HG02678 (cell line): ENCODE measurements around the gene MLPH.

Experiments used
- ATAC-seq: cut with Tn5 transposase; IDR thresholded peaks from one replicate; pipeline ENCODE4 v1.9.1; 2021; ENCODE audit warnings: mild to moderate bottlenecking, moderate library complexity; ENCODE audit not compliant: unreplicated experiment

The MLPH gene

DNA sequence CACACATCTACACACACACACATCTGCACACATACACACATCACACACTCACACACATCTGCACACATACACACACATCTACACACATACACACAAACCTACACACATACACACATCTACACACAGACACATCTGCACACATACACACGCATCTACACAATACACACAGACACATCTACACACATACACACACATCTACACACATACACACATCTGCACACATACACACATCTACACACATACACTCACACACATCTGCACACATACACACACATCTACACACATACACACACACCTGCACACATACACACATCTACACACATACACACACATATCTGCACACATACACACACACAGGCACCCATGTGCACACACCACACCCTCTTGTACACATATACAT lies 78.9 kb downstream of the MLPH start:
- ATAC-seq, result no peak

DNA sequence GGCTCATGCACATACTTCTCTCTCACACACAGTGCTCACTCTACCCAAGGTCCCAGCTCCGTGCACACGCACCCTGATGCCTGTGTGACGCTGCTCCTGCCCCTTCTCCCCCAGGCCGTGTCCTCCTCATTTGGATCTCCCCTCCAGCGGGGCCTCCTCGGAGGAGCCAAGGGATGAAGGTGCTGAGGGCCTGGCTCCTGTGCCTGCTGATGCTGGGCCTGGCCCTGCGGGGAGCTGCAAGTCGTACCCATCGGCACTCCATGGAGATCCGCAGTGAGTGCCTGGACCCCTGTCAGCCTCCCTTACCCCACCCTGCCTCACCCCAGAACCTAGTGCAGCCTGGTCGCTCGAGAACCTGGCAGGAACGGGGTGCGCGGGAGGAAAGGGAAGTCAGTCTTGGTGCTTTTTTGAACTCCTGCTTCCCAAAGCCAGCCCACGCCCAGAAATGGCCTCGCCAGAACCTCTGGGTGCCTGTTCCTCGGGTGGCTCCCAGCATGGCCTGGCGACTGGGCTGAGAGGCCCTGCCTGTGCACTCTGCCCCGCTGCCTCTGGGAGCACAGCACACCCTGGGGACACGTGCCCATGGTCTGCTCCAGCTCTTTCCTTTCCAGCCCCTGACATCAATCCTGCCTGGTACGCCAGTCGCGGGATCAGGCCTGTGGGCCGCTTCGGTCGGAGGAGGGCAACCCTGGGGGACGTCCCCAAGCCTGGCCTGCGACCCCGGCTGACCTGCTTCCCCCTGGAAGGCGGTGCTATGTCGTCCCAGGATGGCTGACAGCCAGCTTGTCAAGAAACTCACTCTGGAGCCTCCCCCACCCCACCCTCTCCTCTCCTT lies 79.6 kb downstream of the MLPH start, which contains the start of gene PRLH:
Gene PRLH, plus strand, starts transcription at position 174 of the 835 bp plus-strand sequence. Its CDS starts 0 bp downstream, at position 174.
- ATAC-seq, result no peak

DNA sequence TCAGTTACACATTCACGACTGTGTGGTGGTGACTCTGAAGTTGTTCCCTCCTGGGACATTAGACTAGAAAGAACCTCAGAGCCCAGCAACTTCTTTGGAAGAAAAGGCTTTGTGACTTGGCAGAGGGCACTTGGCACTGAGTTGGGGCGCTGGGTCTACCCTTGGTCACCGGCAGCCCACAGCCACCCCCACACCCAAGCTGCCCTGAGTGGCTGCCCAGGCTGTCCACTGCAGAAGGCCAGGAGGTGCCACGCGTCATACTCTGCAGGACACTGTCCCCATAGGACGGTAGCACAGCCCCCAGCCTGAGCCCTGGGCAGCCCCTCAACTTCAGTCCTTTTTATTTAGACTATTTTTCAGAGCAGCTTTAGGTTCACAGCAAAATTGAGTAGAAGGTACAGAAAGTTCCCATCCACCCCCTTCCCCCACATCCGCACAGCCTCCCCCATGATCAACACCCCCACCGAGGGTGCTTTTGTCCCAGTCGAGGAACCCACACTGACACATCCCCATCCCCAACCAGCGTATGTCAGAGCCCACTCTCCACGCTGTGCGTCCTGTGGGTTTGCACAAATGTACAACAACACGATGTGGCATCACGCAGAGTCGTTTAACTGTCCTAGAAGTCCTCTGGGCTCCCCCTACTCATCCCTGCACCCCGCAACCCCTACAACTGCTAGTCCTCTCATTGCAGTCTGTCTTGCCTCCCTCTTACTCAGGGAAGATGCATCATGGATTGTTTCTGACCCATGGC lies 80.4 kb downstream of the MLPH start:
- no peak for ATAC-seq

DNA sequence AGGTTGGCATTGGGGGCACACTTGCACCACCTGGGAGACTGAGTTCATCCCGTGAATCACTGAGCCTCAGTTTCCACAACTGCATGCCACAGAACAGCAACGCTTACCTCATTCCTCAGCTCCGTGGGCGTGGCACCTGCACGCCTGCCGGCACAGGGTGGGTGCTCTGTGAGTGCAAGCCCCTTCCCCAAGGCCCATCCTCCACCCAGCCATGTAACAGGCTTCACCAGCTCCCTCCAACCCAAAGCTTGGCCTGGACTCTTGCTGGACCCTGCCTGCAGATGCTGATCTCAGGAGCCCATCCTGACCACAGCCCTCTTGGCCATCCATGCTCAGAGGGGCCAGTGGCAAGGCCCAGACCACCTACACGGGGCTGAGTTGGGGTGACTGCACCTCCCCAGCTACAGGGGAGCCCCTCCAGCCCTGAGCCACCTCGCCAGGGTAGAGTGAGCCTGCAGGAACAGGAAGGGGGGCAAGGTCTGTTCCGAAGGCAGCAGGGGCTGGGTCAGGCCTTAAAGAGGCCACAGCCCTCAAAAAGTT lies 81.1 kb downstream of the MLPH start:
- no peak for ATAC-seq

DNA sequence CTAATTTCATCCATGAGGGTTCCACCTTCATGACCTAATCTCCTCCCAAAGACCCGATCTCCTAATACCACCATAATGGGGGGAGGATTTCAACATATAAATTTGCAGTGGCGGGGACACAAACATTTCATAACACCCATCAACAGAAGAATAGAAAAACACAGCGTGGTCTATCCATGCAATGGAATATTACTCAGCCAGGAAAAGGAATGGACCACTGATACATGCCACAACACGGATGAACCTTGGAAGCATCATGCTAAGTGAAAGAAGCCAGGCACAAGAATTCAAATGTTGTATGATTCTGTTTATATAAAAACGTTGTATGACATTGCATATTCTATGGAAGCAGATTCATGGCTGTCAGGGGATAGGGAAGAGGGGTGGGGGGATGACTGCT lies 82.0 kb downstream of the MLPH start:
- ATAC-seq, result no peak

DNA sequence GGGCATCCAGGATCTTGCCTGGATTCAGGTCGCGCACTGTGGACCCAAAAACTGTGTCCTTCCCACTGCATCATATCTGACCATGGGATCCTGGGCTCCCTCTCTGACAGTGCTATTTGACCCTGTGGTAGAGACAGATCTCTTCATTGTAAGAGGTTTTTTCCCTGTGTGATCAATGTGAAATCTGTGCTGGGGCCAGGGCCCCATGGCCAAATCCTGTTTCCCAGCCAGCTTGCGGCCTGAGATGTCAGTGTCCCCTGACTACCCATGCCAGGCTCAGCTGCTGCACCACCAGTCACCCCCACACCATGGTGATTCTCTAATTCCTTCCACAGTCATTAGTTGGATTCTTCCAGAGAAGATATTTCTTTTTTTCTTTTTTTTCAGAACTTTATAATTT lies 82.8 kb downstream of the MLPH start:
- ATAC-seq, result no peak

DNA sequence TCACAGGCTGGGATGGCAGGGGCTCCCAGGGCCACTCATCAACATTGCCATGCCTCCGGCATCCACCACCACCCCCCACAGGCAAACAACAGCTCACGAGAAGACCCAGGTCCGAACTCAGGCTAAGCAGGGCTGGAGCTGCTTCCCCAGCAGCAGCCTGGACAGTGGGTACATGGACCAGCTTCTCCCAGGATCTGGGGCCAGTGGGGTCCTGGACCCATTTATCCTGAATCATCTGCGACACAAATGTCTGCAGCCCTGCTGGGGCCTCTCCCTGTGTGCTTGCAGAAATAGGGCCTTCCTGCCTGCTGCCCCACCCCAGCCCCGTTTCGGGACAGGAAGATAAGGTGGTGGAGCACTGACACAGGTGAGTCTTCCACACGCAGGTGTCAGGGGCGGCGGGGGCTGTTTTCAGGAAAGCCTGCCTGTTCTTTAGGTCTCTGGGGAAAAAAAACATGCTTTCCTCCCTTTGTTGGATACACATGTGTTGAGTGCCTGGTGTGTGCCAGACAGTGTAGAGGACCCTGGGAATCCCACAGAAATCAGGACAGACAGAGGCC lies 83.8 kb downstream of the MLPH start:
- no peak for ATAC-seq

DNA sequence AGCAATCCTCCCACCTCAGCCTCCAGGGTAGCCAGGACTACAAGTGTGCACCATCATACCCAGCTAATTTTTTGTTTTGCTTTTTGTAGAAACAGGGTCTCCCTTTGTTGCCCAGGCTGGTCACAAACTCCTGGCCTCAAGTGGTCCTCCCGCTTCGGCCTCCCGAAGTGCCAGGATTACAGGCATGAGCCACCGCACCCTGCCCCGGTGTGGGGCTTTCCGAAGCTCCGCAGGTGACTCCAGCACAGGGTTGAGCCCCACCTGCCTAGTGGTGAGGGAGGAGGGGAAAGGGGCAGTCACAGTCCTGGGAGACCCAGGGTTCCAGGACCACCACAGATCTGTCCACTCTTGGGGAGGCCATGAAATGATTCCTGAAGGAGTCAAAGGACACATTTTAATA lies 84.5 kb downstream of the MLPH start:
- ATAC-seq, result no peak

DNA sequence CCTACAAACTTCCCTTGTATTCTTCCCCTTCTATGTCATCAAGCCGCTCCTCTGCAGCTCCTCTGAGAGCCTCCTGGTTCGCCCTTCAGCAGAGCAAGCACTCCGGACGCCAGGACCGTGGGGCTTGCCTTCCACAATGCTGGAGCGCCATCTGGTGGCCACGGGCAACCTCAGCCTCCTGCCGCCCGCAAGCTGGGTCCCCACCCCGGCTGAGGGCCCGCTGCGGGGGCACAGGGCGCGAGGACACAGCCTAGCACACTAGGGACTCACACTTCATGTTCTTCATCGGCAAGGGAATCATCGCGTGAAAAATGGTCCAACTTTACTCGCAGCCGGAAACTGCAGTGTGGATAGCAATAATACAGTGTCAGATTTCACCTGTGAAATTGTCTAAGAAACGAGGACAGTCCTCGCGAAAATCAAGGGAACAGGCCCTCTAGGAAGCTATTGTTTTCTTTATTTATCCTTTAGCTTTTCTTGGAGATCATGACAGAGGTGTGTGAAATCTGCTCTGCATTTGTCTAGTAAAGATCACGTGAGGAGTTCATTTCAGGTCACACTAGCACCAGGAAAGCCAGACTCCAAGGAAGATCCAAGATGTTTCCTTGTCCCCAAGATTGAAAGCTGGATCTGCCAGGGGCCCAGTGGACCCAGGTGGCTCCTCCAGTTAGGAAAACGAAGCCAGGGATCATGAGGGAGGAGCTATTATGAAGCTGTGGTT lies 85.1 kb downstream of the MLPH start:
- peak; percentile 86 for ATAC-seq

DNA sequence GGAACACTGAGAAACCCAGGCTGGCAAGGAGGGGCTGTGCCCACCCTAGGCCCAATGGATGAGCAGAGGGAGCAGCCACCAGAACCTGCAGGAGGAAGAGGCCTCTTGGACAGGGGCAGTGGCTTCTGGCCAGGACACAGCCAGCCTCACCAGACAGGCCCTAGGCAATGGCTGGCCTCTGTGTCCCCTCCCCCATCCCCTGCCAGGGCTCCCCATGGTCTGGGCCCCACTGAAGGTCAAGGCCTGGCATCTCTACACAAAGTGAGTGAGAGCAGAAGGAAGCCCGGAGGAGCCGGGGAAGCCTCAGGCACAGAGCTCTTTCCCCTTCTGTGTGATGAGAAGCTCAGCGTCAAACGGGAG lies 85.7 kb downstream of the MLPH start:
- no peak for ATAC-seq

DNA sequence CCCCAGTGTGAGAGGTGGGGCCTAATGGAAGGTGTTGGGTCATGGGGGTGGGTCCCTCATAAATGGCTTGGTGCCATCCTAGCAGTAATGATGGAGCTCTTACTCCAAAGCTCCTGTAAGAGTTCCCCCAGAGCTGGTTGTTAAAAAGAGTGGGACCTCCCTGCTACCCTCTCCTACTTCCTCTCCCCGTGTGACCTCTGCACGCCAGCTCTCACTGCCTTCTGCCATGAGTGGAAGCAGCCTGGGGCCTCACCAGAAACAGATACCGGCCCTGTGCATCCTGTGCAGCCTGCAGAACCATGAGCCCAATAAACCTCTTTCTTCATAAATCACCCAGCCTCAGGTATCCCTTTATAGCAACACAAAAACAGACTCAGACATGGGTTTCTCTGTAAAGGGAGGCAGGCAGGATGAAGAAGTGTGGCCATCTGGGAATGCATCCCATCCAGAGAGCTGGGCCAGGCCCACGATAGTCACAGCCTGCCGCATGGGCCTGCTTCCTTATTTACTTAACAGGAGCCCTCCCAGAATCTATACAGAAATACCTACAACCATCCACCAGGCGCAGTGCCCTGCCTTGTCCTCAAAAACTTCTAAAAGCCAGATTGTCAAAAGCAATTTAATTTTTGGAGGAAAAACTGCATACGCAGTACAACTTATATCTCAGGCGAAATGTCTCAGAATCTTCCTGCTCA lies 86.8 kb downstream of the MLPH start:
- ATAC-seq, result no peak

DNA sequence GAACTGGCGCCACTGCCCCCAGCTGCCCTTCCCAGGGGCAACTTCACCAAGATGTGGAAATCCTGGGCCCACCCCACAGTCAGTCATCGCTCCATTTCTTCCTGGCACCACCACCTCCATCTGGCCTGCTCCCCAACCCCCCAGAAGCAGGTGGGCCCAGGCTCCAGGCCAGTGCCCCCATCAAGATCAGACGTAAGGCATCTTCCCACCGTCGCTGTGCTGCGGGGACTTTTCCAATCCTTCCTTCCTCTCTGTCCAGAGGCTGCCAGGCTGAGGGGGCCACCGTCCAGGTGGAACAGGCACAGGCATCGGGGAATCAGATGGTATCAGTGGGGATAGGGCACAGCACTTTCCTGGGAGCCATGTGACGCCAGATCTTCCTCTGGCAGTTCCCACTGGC lies 87.4 kb downstream of the MLPH start:
- no peak for ATAC-seq

DNA sequence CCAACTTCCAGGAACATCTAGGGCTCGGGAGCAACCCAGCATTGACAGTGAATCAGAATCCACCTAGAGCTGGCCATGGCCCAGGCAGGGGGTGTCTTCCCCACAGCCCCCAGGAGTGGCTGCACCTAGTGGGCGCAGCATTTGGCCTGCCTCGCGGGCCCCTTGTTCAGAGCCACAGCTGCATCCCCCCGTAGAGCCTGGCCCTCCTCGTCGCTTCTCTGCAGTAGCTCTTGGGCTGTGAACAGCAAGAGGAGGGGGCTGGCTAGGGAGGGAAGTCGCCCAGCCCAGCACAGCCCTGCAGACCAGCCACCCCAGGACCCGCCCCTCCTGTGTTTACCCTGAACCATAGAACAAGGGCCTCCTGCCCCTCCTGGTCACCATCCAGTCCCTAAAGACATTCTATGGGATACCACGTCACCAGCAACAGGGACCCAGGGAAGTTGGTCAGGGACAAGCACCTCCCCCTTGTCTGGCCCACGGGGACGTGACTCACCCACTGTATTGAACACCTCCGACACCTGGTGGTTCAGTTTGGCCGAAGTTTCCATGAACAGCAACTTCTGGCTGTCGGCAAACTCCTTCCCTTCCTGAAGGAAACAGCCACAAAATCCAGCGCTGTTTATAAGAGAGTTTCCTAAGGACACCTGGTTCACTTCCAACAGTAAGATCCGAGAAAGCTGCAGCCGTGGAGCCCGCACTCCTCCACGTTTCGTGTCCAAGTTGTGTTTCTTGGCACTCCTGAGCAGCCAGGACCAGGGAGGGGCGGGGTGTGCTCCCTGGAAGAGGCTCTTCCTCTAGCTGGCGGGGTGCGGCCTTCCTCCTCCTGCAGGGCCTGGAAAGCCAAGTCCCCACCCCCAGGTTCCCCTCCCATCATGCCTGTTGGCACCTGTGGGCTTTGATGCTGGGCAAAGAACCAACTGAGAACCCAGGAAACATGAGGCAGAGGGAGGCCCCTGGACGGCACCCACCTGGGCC lies 88.1 kb downstream of the MLPH start:
- no peak for ATAC-seq

DNA sequence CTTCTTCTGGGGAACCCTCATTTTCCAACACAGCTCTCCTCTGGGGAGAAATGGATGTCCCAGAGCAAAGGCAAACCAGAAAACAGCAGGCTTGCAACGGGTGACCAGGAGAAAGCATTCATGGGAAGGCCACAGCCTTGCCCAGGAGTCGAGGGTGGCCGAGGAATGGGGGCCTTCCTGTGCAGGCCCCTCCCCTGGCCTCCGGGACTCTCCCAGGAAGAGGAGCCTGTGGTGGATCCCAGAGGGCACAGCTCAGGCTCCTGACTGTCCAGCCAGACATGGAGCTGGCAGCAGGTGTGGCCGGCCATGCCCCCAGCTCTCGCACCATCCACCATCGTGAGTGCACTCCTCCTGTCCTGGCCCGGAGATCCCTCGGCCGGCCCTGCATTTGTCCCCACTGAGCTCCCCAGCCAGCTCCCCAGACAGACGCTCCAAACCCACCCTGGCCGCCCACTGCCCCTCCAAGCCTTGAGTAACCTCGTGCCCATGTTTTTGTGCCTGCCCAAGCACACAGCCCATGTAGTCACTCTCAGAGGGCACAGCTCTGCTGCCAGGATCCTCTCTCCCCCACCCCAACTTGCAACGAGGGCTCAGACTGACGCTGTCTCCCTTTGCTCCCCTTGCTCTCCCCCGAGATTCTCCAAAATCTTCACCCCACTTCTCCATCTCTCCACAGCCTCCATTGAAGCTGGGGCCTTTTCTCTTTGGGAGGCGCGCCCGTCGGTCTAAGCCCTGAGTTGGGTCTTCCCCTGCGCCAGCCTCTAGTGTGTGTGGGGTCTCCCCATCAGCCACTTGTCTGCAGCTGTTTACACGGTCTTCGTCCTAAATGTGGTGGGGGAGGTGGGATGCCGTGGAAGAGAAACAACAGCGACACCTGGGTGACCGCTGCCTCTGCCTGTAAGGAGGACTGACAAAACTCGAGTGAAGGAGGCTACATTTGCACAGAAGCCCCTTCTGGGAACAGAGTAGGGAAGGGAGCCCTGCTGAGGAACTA lies 89.1 kb downstream of the MLPH start:
- no peak for ATAC-seq

DNA sequence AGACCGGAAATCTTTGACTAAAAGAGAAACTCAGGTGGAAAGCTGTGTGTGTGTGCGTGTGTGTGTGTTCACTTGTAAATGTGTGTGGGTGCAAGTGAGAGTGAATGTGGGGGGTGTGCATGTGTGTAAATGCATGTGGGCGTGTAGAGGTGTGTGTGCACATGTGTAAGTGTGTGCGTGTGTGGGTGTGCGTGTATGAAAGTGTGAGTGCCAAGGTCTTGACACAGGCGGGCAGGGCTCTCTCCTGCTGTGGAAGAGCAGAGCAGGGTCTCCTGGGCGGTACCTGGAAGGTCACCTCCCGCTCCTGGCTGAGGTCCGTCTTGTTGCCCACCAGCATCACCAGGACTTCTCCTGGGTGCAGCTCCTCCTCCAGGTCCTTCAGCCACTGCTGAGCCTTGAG lies 89.9 kb downstream of the MLPH start:
- ATAC-seq, result no peak

DNA sequence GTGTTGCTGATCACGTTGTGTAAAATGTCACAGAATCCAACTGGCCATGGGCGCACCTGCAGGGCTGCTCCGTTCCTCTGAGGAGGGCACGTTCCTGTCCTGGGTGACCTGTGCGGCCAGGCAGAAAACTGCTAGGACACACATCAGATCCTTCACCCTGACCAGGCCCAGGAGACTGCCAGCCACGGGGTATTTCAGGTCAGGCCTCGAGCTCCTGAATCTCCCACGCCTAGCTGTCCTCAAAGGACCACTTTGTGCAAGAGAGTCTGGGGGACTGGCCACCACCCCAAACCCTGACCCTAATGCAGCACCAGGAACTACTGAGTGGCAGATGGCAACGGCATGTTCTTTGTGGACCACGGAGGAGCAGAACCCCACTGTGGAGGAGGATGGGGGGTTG lies 90.4 kb downstream of the MLPH start:
- no peak for ATAC-seq

DNA sequence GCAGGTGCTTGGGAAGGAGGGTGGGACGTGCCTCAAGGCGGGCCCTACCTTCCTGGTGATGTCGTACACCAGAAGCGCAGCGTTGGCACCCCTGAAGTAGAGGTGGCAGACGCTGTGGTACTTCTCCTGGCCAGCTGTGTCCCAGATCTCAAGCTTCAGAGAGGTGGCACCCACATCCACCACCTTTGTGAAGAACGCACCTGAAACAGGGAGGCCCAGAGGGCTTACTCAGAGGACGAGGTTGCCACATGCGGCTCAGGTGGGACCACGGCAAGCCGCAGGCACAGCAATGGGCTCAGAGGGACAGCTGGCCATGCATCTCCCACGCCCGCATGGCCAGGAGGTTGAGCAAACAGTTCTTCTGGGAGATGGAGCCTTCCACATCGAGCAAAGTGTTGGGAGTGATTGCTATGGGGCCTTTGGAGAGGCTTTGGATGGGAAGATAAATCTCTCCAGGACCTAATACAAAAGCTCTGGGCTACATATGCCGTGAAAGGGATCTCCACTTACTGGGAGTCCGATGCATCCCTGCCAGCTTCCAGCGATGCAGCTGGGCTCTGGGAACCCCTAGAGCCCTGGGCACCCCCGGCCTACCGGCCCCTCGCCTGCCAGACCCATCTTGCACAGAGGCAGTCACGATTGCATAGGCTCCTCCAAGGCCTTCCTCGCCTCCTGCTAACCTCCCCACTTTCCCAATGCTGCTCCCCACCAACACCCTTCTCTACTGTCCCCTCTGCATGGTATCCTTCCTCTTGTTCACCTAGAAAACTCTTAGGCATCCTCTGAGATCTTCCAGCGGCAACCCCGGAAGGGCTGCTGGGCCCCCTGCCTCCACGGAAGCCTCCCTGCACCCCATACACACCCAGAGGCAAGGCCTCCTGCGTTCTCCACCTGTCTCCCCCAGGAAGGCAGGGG lies 91.2 kb downstream of the MLPH start:
- no peak for ATAC-seq
